Psoas muscle (tissue), 8 donors: Measurements from ENCODE around the gene NKX6-1. TPM values are rescaled to one million over a fixed set of nuclear protein-coding genes. Genes with fewer than 3 reads are reported as not detected.

ENCODE experiments used
- ATAC-seq, 4 donors: fragments of 200-7000 bp; cut with Tn5 transposase; one replicate each; pipeline ENCODE4 v1.9.1; 2020; ENCODE audit warnings: moderate library complexity in 3 of 4, mild to moderate bottlenecking in 2 of 4
- DNase-seq, 2 donors: peaks; one replicate each; pipeline ENCODE4 v3.0.0-alpha.2; 2020
- H3K27ac ChIP-seq: fragments of 200-600 bp; one replicate; pipeline ENCODE4 v1.8.0; 2022
- H3K27me3 ChIP-seq, 3 donors: fragments of 200-600 bp in 1 of 3; one replicate each; pipeline versions ENCODE4 v1.6.1 to v1.8.0; 2013 to 2022; ENCODE audit warnings: low read length in 2 of 3, mild to moderate bottlenecking in 2 of 3, moderate library complexity in 1 of 3; ENCODE audit not compliant: insufficient read depth in 3 of 3
- H3K36me3 ChIP-seq, 2 donors: fragments of 200-600 bp in 1 of 2; one replicate each; pipeline versions ENCODE4 v1.6.1 to v1.8.0; 2013 to 2022; ENCODE audit warnings: low read depth in 1 of 2, mild to moderate bottlenecking in 1 of 2, moderate library complexity in 1 of 2; ENCODE audit not compliant: insufficient read depth in 1 of 2
- H3K4me1 ChIP-seq: fragments of 200-600 bp; one replicate; pipeline ENCODE4 v1.8.0; 2022
- H3K4me3 ChIP-seq: fragments of 200-600 bp; one replicate; pipeline ENCODE4 v1.8.0; 2022; ENCODE audit warnings: mild to moderate bottlenecking
- H3K9me3 ChIP-seq: fragments of 200-600 bp; one replicate; pipeline ENCODE4 v1.8.0; 2022
- CTCF ChIP-seq: fragments of 200-600 bp; IDR thresholded peaks from one replicate; pipeline ENCODE4 v1.8.0; 2022; ENCODE audit warnings: antibody characterized with exemption
- WGBS, 3 donors: extraction: QIAGEN DNeasy Blood & Tissue Kit; methylation state at CpG; one replicate each; pipeline versions ENCODE4 v1.1.6 to v1.1.7; 2013; 5-methylcytosine and 5-hydroxymethylcytosine counted together
- intact Hi-C, 2 donors: fragments of 100-400 bp; cut with DNase I; formaldehyde crosslinking; loops; one replicate each; pipeline versions ENCODE4 v1.11.0 to v1.14.2; 2022
- polyA plus RNA-seq, 3 donors: library from polyadenylated mRNA; stranded (reverse); fragments of 200-250 nt; gene quantifications; one replicate each; pipeline ENCODE4 v1.2.3, GENCODE V29; 2013
- total RNA-seq, 4 donors: library from RNA; stranded (reverse); fragmentation: NEBNext Ultra II Directional in 2 of 4; extraction: Animal tissue kit (Norgen Biotek cat#: 25700) in 2 of 4; gene quantifications; one replicate each; pipeline versions ENCODE4 v1.2.1 to v1.2.4, GENCODE V29; 2021 to 2023
- donor health status: healthy with polysubstance abuse.
- donor health status: DM: no; HTN: no; CAD: no; lungs with moderate emphysema.
- donor health status: Bipolar disorder and iron deficiency.
- donor health status: healthy.
- donor health status: DM: yes; HTN: yes; CAD: no.
- donor health status: DM: no; HTN: no; CAD: no.
- donor health status: DM: no; HTN: no; CAD: no.
- donor health status: DM: yes; HTN: yes; CAD: no.

Gene NKX6-1
- total and polyA plus RNA-seq, 7 donors = 0.28 to 0.58 TPM; not detected in 5

- no peak for DNase-seq
- no peak overlapping the region for H3K4me3 ChIP-seq
- no peaks in the 10 kb centered on the region for H3K4me1 ChIP-seq
- H3K36me3 ChIP-seq = no peaks in the 10 kb centered on the region
- no peak overlapping the region for H3K27ac ChIP-seq
- intact Hi-C loops = no loop called here
- no peak for ATAC-seq
- peaks cover 0 to 3% (median 0%) of the 10 kb centered on the region in 3 donors for H3K27me3 ChIP-seq
- no peak for TF ChIP-seq CTCF
- H3K9me3 ChIP-seq = no peaks in the 10 kb centered on the region
Measured at GRCh38 chr4:84474107-84474506, 25.0 kb downstream of the NKX6-1 start.

DNA sequence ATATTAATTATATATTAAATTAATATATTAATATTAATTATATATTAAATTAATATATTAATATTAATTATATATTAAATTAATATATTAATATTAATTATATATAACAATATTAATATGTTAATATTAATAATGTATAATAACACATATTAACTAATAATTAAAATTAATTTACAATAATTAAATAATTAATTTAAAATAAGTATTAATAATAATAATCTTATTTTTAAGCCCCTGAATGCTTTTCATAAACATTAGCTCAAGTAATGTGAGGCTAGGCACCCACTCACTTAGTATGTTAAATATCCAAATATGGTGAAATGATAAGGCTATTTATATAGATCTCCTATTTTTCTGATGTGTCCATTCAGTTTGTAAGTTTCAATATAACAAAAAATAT lies 26.9 kb downstream of the NKX6-1 start:
- Histone ChIP-seq H3K4me3 (no peak overlapping the region), H3K4me1 (no peaks in the 10 kb centered on the region), H3K27ac (no peak overlapping the region), H3K36me3 (no peaks in the 10 kb centered on the region), H3K9me3 (no peaks in the 10 kb centered on the region), H3K27me3 (peaks cover 0 to 3% (median under 1%) of the 10 kb centered on the region in 3 donors)
- TF ChIP-seq CTCF = no peak
- no peak for DNase-seq
- no peak for ATAC-seq
- intact Hi-C loops = no loop called here

- TF ChIP-seq CTCF = no peak
- intact Hi-C loops = no loop called here
- H3K27me3 ChIP-seq = peaks cover 0 to 2% (median 0%) of the 10 kb centered on the region in 3 donors
- no peak overlapping the region for H3K4me3 ChIP-seq
- no peak overlapping the region for H3K27ac ChIP-seq
- H3K4me1 ChIP-seq = no peaks in the 10 kb centered on the region
- H3K9me3 ChIP-seq = no peaks in the 10 kb centered on the region
- 48 to 54% (median 53%) methylated on average over 4 of the region's 4 CpGs for WGBS, 3 donors
- ATAC-seq = no peak
- no peaks in the 10 kb centered on the region for H3K36me3 ChIP-seq
- no peak for DNase-seq
Measured at GRCh38 chr4:84470204-84470785, 28.8 kb downstream of the NKX6-1 start.

- no peak for TF ChIP-seq CTCF
- H3K27me3 ChIP-seq = peaks cover 0 to 7% (median 2%) of the 10 kb centered on the region in 3 donors
- no peaks in the 10 kb centered on the region for H3K9me3 ChIP-seq
- no peaks in the 10 kb centered on the region for H3K36me3 ChIP-seq
- intact Hi-C loops = no loop called here
- H3K27ac ChIP-seq = no peak overlapping the region
- 53 to 54% (median 53%) methylated on average over 3 of the region's 3 CpGs for WGBS, 3 donors
- H3K4me3 ChIP-seq = no peak overlapping the region
- H3K4me1 ChIP-seq = no peaks in the 10 kb centered on the region
- DNase-seq = no peak
- ATAC-seq = no peak
Measured at GRCh38 chr4:84467601-84468000, 31.5 kb downstream of the NKX6-1 start.

DNA sequence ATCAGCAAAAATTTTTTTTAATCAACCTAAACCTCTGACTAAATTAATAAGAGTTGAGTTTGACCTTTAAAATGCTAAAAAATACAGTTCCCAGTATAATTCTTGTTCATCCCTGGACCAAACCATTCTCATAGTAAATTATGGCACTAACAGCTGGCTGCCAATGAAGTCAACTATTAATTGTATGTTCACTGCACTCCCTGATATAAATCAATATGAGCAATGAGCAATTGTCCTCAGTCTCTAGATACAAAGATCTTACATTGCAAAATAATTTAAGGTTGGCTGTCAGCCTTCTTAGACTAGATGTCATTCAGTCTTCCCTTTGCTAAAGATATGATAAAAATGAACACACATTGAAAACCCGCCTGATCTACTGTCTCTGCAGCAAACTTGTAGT lies 39.3 kb downstream of the NKX6-1 start:
- TF ChIP-seq CTCF = no peak
- WGBS, 3 donors = 86 to 100% (median 94%) methylated on average over 1 of the region's 1 CpG
- DNase-seq = no peak
- Histone ChIP-seq H3K4me1 (no peaks in the 10 kb centered on the region), H3K27me3 (peaks cover 0 to 7% (median 3%) of the 10 kb centered on the region in 3 donors), H3K4me3 (no peak overlapping the region), H3K36me3 (no peaks in the 10 kb centered on the region), H3K9me3 (no peaks in the 10 kb centered on the region), H3K27ac (no peak overlapping the region)
- intact Hi-C loops = no loop called here
- ATAC-seq = no peak
